ENCODE data around the gene PSMA5. TPM values are rescaled to one million over a fixed set of nuclear protein-coding genes. Genes with fewer than 3 reads are reported as not detected.
"Not testable (repeated sequence)": the region's sequence is repeated elsewhere in the genome, so short reads cannot be mapped to it uniquely, and the experiment has no call there.

PSMA5 gene
- total RNA-seq = 241 and 283 TPM in 2 replicates

DNA sequence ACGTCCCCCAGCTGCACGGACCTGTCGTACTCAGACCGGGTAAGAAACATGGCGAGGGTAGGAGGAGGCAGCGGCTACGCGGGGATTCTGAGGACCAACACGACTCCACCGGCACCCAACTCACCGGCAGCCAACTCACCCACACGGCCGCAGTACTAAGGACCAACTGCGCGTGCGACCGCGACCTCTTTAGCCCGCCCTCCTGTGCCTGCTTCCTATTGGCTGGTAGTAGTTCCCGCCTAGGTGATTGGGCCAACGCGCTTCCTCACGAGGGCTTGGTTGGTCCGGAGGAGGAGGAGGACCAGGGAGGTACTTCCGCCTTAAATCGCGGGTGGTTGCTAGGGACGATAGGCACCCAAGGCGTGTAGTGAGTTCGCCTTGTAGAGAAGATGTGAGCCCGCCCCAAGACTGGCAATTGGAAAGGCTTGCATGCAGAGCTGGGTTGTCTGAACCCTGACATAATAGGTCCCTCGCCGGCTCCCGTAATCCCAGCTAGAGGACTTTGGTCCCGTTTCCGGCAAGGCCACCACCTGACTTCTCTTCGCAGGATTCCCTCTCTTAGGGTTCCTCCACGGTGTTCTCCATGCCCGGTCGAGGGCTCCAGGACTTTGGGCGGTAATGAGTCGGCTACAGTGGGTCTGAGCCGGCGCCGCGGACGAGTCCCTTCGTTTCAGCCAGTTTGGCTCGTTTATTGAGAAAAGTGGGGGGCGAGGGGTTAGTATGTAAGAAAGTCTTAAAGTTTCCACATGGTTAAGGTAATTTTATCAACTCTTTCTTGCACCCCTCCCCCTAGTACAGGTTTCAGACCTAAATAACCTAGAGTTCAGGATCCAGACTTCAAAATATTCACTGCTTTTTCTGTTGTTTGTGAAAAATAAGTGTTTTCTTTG lies at the start of gene PSMA5:
Gene PSMA5 (minus strand): TSS at position 168 of the 890 bp plus-strand sequence. CDS start 118 bp downstream, at position 50.
- no peaks in the 10 kb centered on the region for H3K9me3 Mint-ChIP-seq

GRCh38 chr1:109475261-109475660 lies 49.0 kb upstream of the PSMA5 start:
- no peak overlapping the region for H3K4me3 Mint-ChIP-seq
- H3K27me3 Mint-ChIP-seq (ENCODE audit: insufficient read depth) = peaks cover 27% of the 10 kb centered on the region
- intact Hi-C loops (cut with micrococcal nuclease) = no loop called here
- DNase-seq (ENCODE audit: low spot score) = no peak
- no peaks in the 10 kb centered on the region for H3K9me3 Mint-ChIP-seq
- no peaks in the 10 kb centered on the region for H3K36me3 Mint-ChIP-seq (ENCODE audit: low read depth)
- H3K27ac Mint-ChIP-seq = no peak overlapping the region
- peaks cover 6% of the 10 kb centered on the region for H3K4me1 Mint-ChIP-seq (ENCODE audit: low read depth)

More for the DNA sequence above, at the start of gene PSMA5:
- Mint-ChIP-seq H3K27me3 (ENCODE audit: insufficient read depth) (peaks cover under 1% of the 10 kb centered on the region), H3K27ac (peak within 1 kb of the TSS; percentile 96), H3K36me3 (ENCODE audit: low read depth) (peaks cover 21% of the 10 kb centered on the region), H3K4me1 (ENCODE audit: low read depth) (peaks cover 44% of the 10 kb centered on the region), H3K4me3 (peak within 1 kb of the TSS; percentile 97)
- intact Hi-C loops (cut with micrococcal nuclease) = loop anchor here (1.0 to 10.0 kb wide), 16 partner anchors 27 to 912 kb away; partner anchors contain the start of genes ATXN7L2, CLCC1, CYB561D1 and GNAI3
- DNase-seq (ENCODE audit: low spot score) = peak; percentile 94

GRCh38 chr1:109474697-109475096 lies 48.4 kb upstream of the PSMA5 start:
- no peak for DNase-seq (ENCODE audit: low spot score)
- intact Hi-C loops (cut with micrococcal nuclease) = no loop called here
- Mint-ChIP-seq H3K4me3 (no peak overlapping the region), H3K9me3 (no peaks in the 10 kb centered on the region), H3K27me3 (ENCODE audit: insufficient read depth) (peaks cover 32% of the 10 kb centered on the region), H3K4me1 (ENCODE audit: low read depth) (peaks cover 6% of the 10 kb centered on the region), H3K36me3 (ENCODE audit: low read depth) (no peaks in the 10 kb centered on the region), H3K27ac (no peak overlapping the region)

DNA sequence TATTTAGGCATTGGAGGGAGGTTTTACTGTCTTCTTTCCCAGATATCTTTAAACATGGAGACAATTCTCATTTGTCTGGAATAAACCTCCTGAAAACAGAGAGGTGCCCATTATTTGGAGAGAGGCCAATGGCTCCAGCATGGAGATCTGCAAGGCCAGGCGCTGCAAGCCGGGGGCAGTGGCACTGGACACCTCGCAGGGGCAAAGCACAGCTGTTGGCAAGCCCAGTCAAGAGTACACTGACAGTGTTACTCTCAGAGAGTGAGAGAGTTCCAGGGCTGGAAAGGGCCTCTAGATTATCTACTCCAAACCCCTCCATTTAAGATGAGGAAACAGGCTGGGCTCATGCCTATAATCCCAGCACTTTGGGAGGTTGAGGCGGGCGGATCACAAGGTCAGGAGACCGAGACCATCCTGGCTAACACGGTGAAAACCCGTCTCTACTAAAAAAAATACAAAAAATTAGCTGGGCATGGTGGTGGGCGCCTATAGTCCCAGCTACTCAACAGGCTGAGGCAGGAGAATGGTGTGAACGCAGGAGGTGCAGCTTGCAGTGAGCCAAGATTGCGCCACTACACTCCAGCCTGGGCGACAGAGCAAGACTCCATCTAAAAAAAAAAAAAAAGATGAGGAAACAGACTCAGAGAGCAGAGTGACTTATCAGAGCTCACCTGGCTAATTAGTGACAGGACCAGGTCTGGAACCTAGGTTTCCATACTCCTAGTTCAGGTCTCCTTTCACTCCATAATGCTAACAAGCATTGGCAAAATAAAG lies 47.2 kb upstream of the PSMA5 start:
- intact Hi-C loops (cut with micrococcal nuclease); H3K9me3 Mint-ChIP-seq; DNase-seq (ENCODE audit: low spot score); H3K36me3 Mint-ChIP-seq (ENCODE audit: low read depth); H3K27ac Mint-ChIP-seq; H3K4me3 Mint-ChIP-seq; H3K4me1 Mint-ChIP-seq (ENCODE audit: low read depth): not testable (repeated sequence)
- H3K27me3 Mint-ChIP-seq (ENCODE audit: insufficient read depth) = peaks cover 40% of the 10 kb centered on the region

GRCh38 chr1:109472779-109473178 lies 46.5 kb upstream of the PSMA5 start:
- DNase-seq (ENCODE audit: low spot score) = no peak
- Mint-ChIP-seq H3K9me3 (no peaks in the 10 kb centered on the region), H3K27ac (no peak overlapping the region), H3K4me1 (ENCODE audit: low read depth) (no peaks in the 10 kb centered on the region), H3K4me3 (no peak overlapping the region), H3K36me3 (ENCODE audit: low read depth) (no peaks in the 10 kb centered on the region), H3K27me3 (ENCODE audit: insufficient read depth) (peaks cover 46% of the 10 kb centered on the region)
- intact Hi-C loops (cut with micrococcal nuclease) = no loop called here

GRCh38 chr1:109470245-109470644 lies 44.0 kb upstream of the PSMA5 start:
- DNase-seq (ENCODE audit: low spot score) = no peak

DNA sequence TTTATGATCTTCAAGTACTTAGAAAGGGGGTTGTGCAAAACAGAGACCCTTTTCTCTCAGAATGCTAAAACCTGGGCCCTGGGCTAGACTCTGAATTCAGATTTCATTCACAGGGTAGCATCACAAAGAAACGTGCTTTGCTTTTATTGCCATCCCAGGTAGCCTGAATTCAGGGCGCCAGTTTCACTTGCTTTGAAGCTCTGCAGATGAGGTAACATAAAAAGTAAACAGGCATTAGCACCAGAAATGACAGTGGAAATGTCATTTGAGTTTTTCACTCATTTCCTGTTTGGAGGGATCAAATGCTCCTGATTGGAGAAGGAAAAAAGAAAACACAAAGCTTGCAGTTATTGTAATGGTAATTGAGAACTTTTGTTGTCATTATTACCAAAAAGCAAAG lies 42.7 kb upstream of the PSMA5 start:
- H3K27ac Mint-ChIP-seq = no peak overlapping the region
- intact Hi-C loops (cut with micrococcal nuclease) = loop anchor here (5.0 kb wide), 1 partner anchor 42 kb away; the partner anchor contains the start of gene PSMA5
- DNase-seq (ENCODE audit: low spot score) = no peak
- peaks cover 71% of the 10 kb centered on the region for H3K27me3 Mint-ChIP-seq (ENCODE audit: insufficient read depth)
- H3K9me3 Mint-ChIP-seq = no peaks in the 10 kb centered on the region
- H3K36me3 Mint-ChIP-seq (ENCODE audit: low read depth) = no peaks in the 10 kb centered on the region
- H3K4me1 Mint-ChIP-seq (ENCODE audit: low read depth) = no peaks in the 10 kb centered on the region
- no peak overlapping the region for H3K4me3 Mint-ChIP-seq

More at GRCh38 chr1:109470245-109470644, 44.0 kb upstream of the PSMA5 start:
- no peak overlapping the region for H3K27ac Mint-ChIP-seq
- H3K27me3 Mint-ChIP-seq (ENCODE audit: insufficient read depth) = peaks cover 58% of the 10 kb centered on the region
- H3K4me3 Mint-ChIP-seq = no peak overlapping the region
- no peaks in the 10 kb centered on the region for H3K36me3 Mint-ChIP-seq (ENCODE audit: low read depth)
- intact Hi-C loops (cut with micrococcal nuclease) = no loop called here
- no peaks in the 10 kb centered on the region for H3K9me3 Mint-ChIP-seq
- no peaks in the 10 kb centered on the region for H3K4me1 Mint-ChIP-seq (ENCODE audit: low read depth)

GRCh38 chr1:109468061-109468460 lies 41.8 kb upstream of the PSMA5 start:
- intact Hi-C loops (cut with micrococcal nuclease) = loop anchor here (5.0 kb wide), 1 partner anchor 41 kb away; the partner anchor contains the start of gene PSMA5
- H3K4me1 Mint-ChIP-seq (ENCODE audit: low read depth) = no peaks in the 10 kb centered on the region
- H3K36me3 Mint-ChIP-seq (ENCODE audit: low read depth) = no peaks in the 10 kb centered on the region
- DNase-seq (ENCODE audit: low spot score) = no peak
- H3K9me3 Mint-ChIP-seq = no peaks in the 10 kb centered on the region
- H3K27me3 Mint-ChIP-seq (ENCODE audit: insufficient read depth) = peaks cover 76% of the 10 kb centered on the region
- H3K4me3 Mint-ChIP-seq = no peak overlapping the region
- no peak overlapping the region for H3K27ac Mint-ChIP-seq

DNA sequence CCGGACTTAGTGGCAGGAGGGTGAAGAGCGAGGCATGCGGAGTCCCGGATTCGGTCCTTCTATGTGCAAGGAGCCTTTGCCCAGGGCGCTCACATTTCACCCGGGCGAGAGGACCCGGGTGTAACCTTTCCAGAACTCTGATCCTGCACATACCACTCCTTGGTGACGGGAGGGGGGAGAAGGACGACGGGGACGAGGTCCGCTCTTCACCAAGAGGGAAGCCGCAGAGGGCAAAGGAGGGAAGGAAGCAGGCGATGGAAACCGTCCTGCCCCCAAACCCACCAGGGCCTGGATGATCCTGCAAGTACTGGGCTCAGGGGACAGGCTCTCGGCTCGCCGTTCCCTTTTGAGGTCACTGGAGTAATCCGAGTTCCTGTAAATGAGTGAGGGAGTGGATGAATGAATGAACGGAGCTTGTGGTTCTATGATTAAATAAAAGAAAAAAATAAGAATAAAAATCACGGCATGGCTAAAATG lies 41.1 kb upstream of the PSMA5 start:
- H3K4me1 Mint-ChIP-seq (ENCODE audit: low read depth) = no peaks in the 10 kb centered on the region
- peak overlapping the region; percentile 19 for H3K4me3 Mint-ChIP-seq
- H3K36me3 Mint-ChIP-seq (ENCODE audit: low read depth) = no peaks in the 10 kb centered on the region
- no peak for DNase-seq (ENCODE audit: low spot score)
- H3K27me3 Mint-ChIP-seq (ENCODE audit: insufficient read depth) = peaks cover 78% of the 10 kb centered on the region
- H3K27ac Mint-ChIP-seq = no peak overlapping the region
- intact Hi-C loops (cut with micrococcal nuclease) = loop anchor here (5.0 kb wide), 1 partner anchor 40 kb away; the partner anchor contains the start of gene PSMA5
- no peaks in the 10 kb centered on the region for H3K9me3 Mint-ChIP-seq

DNA sequence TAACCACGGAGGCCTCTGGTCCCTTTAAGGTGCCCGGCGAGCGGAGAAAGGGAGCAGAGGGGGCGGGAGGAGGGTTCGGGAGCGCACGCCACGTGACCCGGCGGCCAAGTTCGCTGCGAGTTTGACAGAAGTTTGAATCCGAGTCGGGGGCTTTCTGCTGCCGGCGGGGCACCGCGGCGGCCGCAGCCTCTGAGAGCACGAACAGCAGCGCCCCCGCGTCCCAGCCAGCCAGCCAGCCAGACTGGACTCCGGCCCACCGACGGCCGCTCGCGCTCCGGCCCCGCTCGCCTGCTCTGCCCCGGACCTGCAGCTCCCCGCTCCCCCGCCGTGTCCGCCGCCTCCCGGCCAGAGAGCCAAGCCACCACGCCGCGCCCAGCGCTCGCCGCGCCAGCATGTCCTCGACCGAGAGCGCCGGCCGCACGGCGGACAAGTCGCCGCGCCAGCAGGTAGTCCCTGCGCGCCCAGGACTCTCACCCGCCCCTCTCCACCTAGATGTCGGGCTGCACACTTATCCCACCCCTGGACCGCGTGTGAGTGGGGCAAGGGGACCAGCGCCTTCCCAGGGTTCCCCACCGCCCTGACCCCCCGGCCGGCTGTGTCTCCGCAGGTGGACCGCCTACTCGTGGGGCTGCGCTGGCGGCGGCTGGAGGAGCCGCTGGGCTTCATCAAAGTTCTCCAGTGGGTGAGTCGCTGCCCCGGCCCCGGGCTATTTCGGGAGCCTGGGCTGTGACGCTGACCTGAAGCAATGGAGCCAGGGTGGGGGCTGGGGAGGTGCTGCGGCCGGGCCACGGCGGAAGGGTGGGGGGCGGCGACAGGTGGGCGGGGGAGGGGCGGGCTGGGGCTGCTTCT lies 40.4 kb upstream of the PSMA5 start, which contains the start of gene SYPL2:
Gene SYPL2 (plus strand): TSS at position 95 of the 849 bp plus-strand sequence. CDS start 298 bp downstream, at position 393.
- no peaks in the 10 kb centered on the region for H3K4me1 Mint-ChIP-seq (ENCODE audit: low read depth)
- H3K36me3 Mint-ChIP-seq (ENCODE audit: low read depth) = no peaks in the 10 kb centered on the region
- H3K9me3 Mint-ChIP-seq = no peaks in the 10 kb centered on the region
- H3K4me3 Mint-ChIP-seq = peak within 1 kb of the TSS; percentile 72
- H3K27ac Mint-ChIP-seq = no peak within 1 kb of the TSS
- H3K27me3 Mint-ChIP-seq (ENCODE audit: insufficient read depth) = peaks cover 84% of the 10 kb centered on the region
- no peak for DNase-seq (ENCODE audit: low spot score)
- intact Hi-C loops (cut with micrococcal nuclease) = loop anchor here (5.0 kb wide), 1 partner anchor 39 kb away; the partner anchor contains the start of gene PSMA5

- Mint-ChIP-seq H3K4me3 (peak overlapping the region; percentile 72), H3K9me3 (no peaks in the 10 kb centered on the region), H3K27me3 (ENCODE audit: insufficient read depth) (peaks cover 82% of the 10 kb centered on the region), H3K36me3 (ENCODE audit: low read depth) (no peaks in the 10 kb centered on the region), H3K27ac (no peak overlapping the region), H3K4me1 (ENCODE audit: low read depth) (no peaks in the 10 kb centered on the region)
- no peak for DNase-seq (ENCODE audit: low spot score)
- intact Hi-C loops (cut with micrococcal nuclease) = loop anchor here (5.0 kb wide), 1 partner anchor 39 kb away; the partner anchor contains the start of gene PSMA5
Observed at GRCh38 chr1:109466125-109466451, 39.8 kb upstream of the PSMA5 start.

DNA sequence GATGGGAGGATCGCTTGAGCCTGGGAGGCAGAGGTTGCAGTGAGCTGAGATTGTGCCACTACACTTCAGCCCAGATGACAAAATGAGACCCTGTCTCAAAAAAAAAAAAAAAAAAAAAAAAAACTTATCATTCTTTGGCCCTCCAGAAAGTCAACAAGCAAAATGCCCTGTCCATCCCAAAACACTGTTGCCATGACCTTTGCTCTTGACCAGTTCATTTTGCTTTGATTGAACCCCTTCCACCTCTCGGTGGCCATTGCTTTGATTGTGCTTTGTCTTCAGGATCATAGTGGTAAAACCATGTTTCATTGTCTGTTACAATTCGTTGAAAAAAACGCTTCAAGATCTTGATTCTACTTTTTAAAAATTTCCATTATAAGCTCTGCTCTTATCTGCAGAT lies 31.6 kb upstream of the PSMA5 start:
- Mint-ChIP-seq H3K27me3 (ENCODE audit: insufficient read depth) (peaks cover 40% of the 10 kb centered on the region), H3K9me3 (peaks cover 20% of the 10 kb centered on the region), H3K36me3 (ENCODE audit: low read depth) (no peaks in the 10 kb centered on the region), H3K4me1 (ENCODE audit: low read depth) (no peaks in the 10 kb centered on the region), H3K4me3 (no peak overlapping the region), H3K27ac (no peak overlapping the region)
- DNase-seq (ENCODE audit: low spot score) = no peak
- intact Hi-C loops (cut with micrococcal nuclease) = no loop called here
